Peyer's patch (tissue), 4 donors: ENCODE data around the gene IGFBP6. TPM values are rescaled to one million over a fixed set of nuclear protein-coding genes. Genes with fewer than 3 reads are reported as not detected.
"Not testable (repeated sequence)": the region's sequence is repeated elsewhere in the genome, so short reads cannot be mapped to it uniquely, and the experiment has no call there.

Experiments
- DNase-seq, 3 donors: peaks; one replicate each; pipeline ENCODE4 v3.0.0-alpha.2; 2017 to 2019
- H3K27ac ChIP-seq, 4 donors: fragments of 200-600 bp; sonication (generic); one replicate each; pipeline ENCODE4 v1.5.1; 2016 to 2019
- H3K27me3 ChIP-seq, 2 donors: fragments of 200-600 bp; sonication (generic); one replicate each; pipeline ENCODE4 v1.5.1; 2019
- H3K36me3 ChIP-seq, 3 donors: fragments of 200-600 bp; sonication (generic); one replicate each; pipeline ENCODE4 v1.5.1; 2016 to 2019
- H3K4me1 ChIP-seq, 4 donors: fragments of 200-600 bp; sonication (generic); one replicate each; pipeline ENCODE4 v1.5.1; 2016 to 2019
- H3K4me3 ChIP-seq, 4 donors: fragments of 200-600 bp; sonication (generic); 1 replicate in 3 of 4; 2 replicates in 1 of 4; pipeline ENCODE4 v1.5.1; 2016 to 2019; ENCODE audit warnings: mild to moderate bottlenecking in 1 of 4
- H3K9me3 ChIP-seq, 4 donors: fragments of 200-600 bp; sonication (generic); one replicate each; pipeline ENCODE4 v1.5.1; 2016 to 2019; ENCODE audit warnings: mild to moderate bottlenecking in 1 of 4
- CTCF ChIP-seq, 6 experiments: fragments of 450-650 bp in 4 of 6; fragments of 200-600 bp in 2 of 6; sonication (generic) in 1 of 6; IDR thresholded peaks; one replicate each; pipeline ENCODE4 v1.5.1; 2017 to 2019; ENCODE audit warnings: antibody characterized with exemption in 6 of 6, mild to moderate bottlenecking in 3 of 6, moderate library complexity in 1 of 6
- POLR2A ChIP-seq, 2 donors: fragments of 450-650 bp; IDR thresholded peaks; one replicate each; pipeline ENCODE4 v1.5.1; 2017; ENCODE audit warnings: antibody characterized with exemption in 2 of 2, mild to moderate bottlenecking in 2 of 2, moderate library complexity in 2 of 2
- total RNA-seq, 4 donors: library from RNA; depleted of rRNA; stranded (reverse); fragments of >200 nt; gene quantifications; one replicate each; pipeline ENCODE4 v1.1.0, GENCODE V29; 2016

The IGFBP6 gene
- total RNA-seq, 4 donors from 2014 or later, result 68.5 to 191 (median 128) TPM

- Histone ChIP-seq H3K36me3 (no peaks in the 10 kb centered on the region), H3K27ac (no peak overlapping the region), H3K4me1 (no peaks in the 10 kb centered on the region), H3K27me3 (no peaks in the 10 kb centered on the region), H3K9me3 (no peaks in the 10 kb centered on the region), H3K4me3 (no peak overlapping the region)
- TF ChIP-seq CTCF (IDR thresholded peaks at IDR 0.05) (no peak), POLR2A (IDR thresholded peaks at IDR 0.05) (no peak)
- no peak for DNase-seq
Observed at GRCh38 chr12:53090105-53090504, 7.4 kb upstream of the IGFBP6 start.

- Histone ChIP-seq H3K9me3 (no peaks in the 10 kb centered on the region), H3K27ac (no peak overlapping the region), H3K27me3 (no peaks in the 10 kb centered on the region), H3K4me3 (no peak overlapping the region), H3K4me1 (no peaks in the 10 kb centered on the region), H3K36me3 (no peaks in the 10 kb centered on the region)
- TF ChIP-seq CTCF (IDR thresholded peaks at IDR 0.05) (no peak), POLR2A (IDR thresholded peaks at IDR 0.05) (no peak)
- DNase-seq, result no peak
Observed at GRCh38 chr12:53090554-53090953, 6.9 kb upstream of the IGFBP6 start.

GRCh38 chr12:53091756-53092155 is 5.7 kb upstream of the IGFBP6 start:
- no peak for DNase-seq
- no peak overlapping the region for H3K27ac ChIP-seq
- no peak overlapping the region for H3K4me3 ChIP-seq
- TF ChIP-seq POLR2A (IDR thresholded peaks at IDR 0.05) (no peak), CTCF (IDR thresholded peaks at IDR 0.05) (no peak)
- peaks cover 0 to 3% (median 0%) of the 10 kb centered on the region in 4 donors for H3K4me1 ChIP-seq
- H3K27me3 ChIP-seq, result no peaks in the 10 kb centered on the region
- no peaks in the 10 kb centered on the region for H3K36me3 ChIP-seq
- H3K9me3 ChIP-seq, result no peaks in the 10 kb centered on the region

GRCh38 chr12:53093777-53094393 is 3.6 kb upstream of the IGFBP6 start:
- Histone ChIP-seq H3K36me3 (no peaks in the 10 kb centered on the region), H3K4me3 (no peak overlapping the region), H3K4me1 (peaks cover 0 to 24% (median 2%) of the 10 kb centered on the region in 4 donors), H3K27me3 (no peaks in the 10 kb centered on the region), H3K27ac (peak overlapping the region; percentile 41 to 74 (median 56)), H3K9me3 (no peaks in the 10 kb centered on the region)
- no peak for TF ChIP-seq CTCF (IDR thresholded peaks at IDR 0.05)
- TF ChIP-seq POLR2A (IDR thresholded peaks at IDR 0.05), result no peak
- DNase-seq, result no peak

GRCh38 chr12:53094394-53094787 is 3.1 kb upstream of the IGFBP6 start:
- no peak for DNase-seq
- Histone ChIP-seq H3K4me3 (no peak overlapping the region), H3K9me3 (no peaks in the 10 kb centered on the region), H3K4me1 (peaks cover 0 to 27% (median 4%) of the 10 kb centered on the region in 4 donors), H3K27me3 (no peaks in the 10 kb centered on the region), H3K27ac (peak overlapping the region in 3 of 4 donors; percentile 46 to 74 (median 65)), H3K36me3 (no peaks in the 10 kb centered on the region)
- TF ChIP-seq CTCF (IDR thresholded peaks at IDR 0.05) (no peak), POLR2A (IDR thresholded peaks at IDR 0.05) (no peak)

- Histone ChIP-seq H3K27ac (peak overlapping the region in 1 of 4 donors; percentile 88), H3K4me1 (peaks cover 0 to 27% (median 4%) of the 10 kb centered on the region in 4 donors)
- not testable (repeated sequence) for H3K9me3 ChIP-seq, DNase-seq, H3K4me3 ChIP-seq, H3K27me3 ChIP-seq, H3K36me3 ChIP-seq
Observed at GRCh38 chr12:53094796-53095595, 2.5 kb upstream of the IGFBP6 start.

- H3K4me3 ChIP-seq, H3K27me3 ChIP-seq, H3K9me3 ChIP-seq, DNase-seq, H3K36me3 ChIP-seq: not testable (repeated sequence)
- peaks cover 0 to 27% (median 4%) of the 10 kb centered on the region in 4 donors for H3K4me1 ChIP-seq
- H3K27ac ChIP-seq, result peak overlapping the region in 1 of 4 donors; percentile 88
Observed at GRCh38 chr12:53095596-53095895, 1.9 kb upstream of the IGFBP6 start.
